Breast epithelium (tissue), 4 donors: Measurements from ENCODE around the gene LRRC59. TPM values are rescaled to one million over a fixed set of nuclear protein-coding genes. Genes with fewer than 3 reads are reported as not detected.

ENCODE experiments used
- DNase-seq, 2 donors: peaks; one replicate each; pipeline ENCODE4 v3.0.0-alpha.2; 2019; ENCODE audit warnings: low spot score in 2 of 2
- H3K27ac ChIP-seq, 2 donors: fragments of 200-600 bp; sonication (generic) in 1 of 2; one replicate each; pipeline ENCODE4 v1.5.1; 2016 to 2019; ENCODE audit warnings: mild to moderate bottlenecking in 1 of 2
- H3K27me3 ChIP-seq, 2 donors: fragments of 200-600 bp; sonication (generic) in 1 of 2; one replicate each; pipeline versions ENCODE4 v1.5.1 to v1.6.0; 2017 to 2019; ENCODE audit warnings: control low read depth in 1 of 2, mild to moderate bottlenecking in 1 of 2
- H3K36me3 ChIP-seq: fragments of 200-600 bp; one replicate; pipeline ENCODE4 v1.5.1; 2019
- H3K4me1 ChIP-seq, 2 donors: fragments of 200-600 bp; sonication (generic); one replicate each; pipeline ENCODE4 v1.5.1; 2016 to 2019; ENCODE audit warnings: control low read depth in 1 of 2
- H3K4me3 ChIP-seq, 3 donors: fragments of 200-600 bp; sonication (generic); 1 replicate in 2 of 3; 2 replicates in 1 of 3; pipeline ENCODE4 v1.5.1; 2016 to 2019; ENCODE audit warnings: mild to moderate bottlenecking in 3 of 3, moderate library complexity in 2 of 3
- H3K9me3 ChIP-seq, 2 donors: fragments of 200-600 bp; sonication (generic) in 1 of 2; one replicate each; pipeline ENCODE4 v1.5.1; 2016 to 2019; ENCODE audit warnings: control low read depth in 1 of 2
- POLR2A ChIP-seq: fragments of 450-650 bp; IDR thresholded peaks from one replicate; pipeline ENCODE4 v1.6.1; 2016; ENCODE audit warnings: antibody characterized with exemption, mild to moderate bottlenecking, moderate library complexity
- POLR2AphosphoS5 ChIP-seq, 3 donors: sonication (generic); formaldehyde crosslinking; IDR thresholded peaks; one replicate each; pipeline ENCODE4 v1.6.1; 2017; ENCODE audit warnings: antibody characterized with exemption in 3 of 3
- intact Hi-C: fragments of 100-400 bp; cut with DNase I; formaldehyde crosslinking; loops from one replicate; pipeline ENCODE4 v1.15.1; 2023; ENCODE audit warnings: low total_unique reads
- total RNA-seq, 3 donors: library from RNA; depleted of rRNA; stranded (reverse); fragments of >200 nt; gene quantifications; one replicate each; pipeline ENCODE4 v1.1.0, GENCODE V29; 2016
- TF ChIP-seq, protein P1 (sequence below), 3 donors: fragments of 450-650 bp; IDR thresholded peaks; one replicate each; pipeline ENCODE4 v1.5.1; 2016 to 2017; ENCODE audit warnings: antibody characterized with exemption in 3 of 3, mild to moderate bottlenecking in 3 of 3, moderate library complexity in 3 of 3

Gene LRRC59
- total RNA-seq, 3 donors from 2014 or later = 42.1 to 72.8 (median 54.0) TPM

GRCh38 chr17:50394711-50395110 is 2.6 kb downstream of the LRRC59 start:
- H3K4me1 ChIP-seq = peaks cover 0 to 12% of the 10 kb centered on the region in 2 donors
- intact Hi-C loops = no loop called here
- TF ChIP-seq POLR2A (no peak), POLR2AphosphoS5 (IDR thresholded peaks at IDR 0.05) (no peak)
- TF ChIP-seq, protein P1, sequence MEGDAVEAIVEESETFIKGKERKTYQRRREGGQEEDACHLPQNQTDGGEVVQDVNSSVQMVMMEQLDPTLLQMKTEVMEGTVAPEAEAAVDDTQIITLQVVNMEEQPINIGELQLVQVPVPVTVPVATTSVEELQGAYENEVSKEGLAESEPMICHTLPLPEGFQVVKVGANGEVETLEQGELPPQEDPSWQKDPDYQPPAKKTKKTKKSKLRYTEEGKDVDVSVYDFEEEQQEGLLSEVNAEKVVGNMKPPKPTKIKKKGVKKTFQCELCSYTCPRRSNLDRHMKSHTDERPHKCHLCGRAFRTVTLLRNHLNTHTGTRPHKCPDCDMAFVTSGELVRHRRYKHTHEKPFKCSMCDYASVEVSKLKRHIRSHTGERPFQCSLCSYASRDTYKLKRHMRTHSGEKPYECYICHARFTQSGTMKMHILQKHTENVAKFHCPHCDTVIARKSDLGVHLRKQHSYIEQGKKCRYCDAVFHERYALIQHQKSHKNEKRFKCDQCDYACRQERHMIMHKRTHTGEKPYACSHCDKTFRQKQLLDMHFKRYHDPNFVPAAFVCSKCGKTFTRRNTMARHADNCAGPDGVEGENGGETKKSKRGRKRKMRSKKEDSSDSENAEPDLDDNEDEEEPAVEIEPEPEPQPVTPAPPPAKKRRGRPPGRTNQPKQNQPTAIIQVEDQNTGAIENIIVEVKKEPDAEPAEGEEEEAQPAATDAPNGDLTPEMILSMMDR (IDR thresholded peaks at IDR 0.05) = no peak
- H3K27me3 ChIP-seq = no peaks in the 10 kb centered on the region
- H3K4me3 ChIP-seq = no peak overlapping the region
- peaks cover 14% of the 10 kb centered on the region for H3K36me3 ChIP-seq
- H3K27ac ChIP-seq = no peak overlapping the region
- H3K9me3 ChIP-seq = no peaks in the 10 kb centered on the region
- no peak for DNase-seq

GRCh38 chr17:50393700-50394099 is 3.6 kb downstream of the LRRC59 start:
- H3K27me3 ChIP-seq = no peaks in the 10 kb centered on the region
- peaks cover 0 to 12% of the 10 kb centered on the region in 2 donors for H3K4me1 ChIP-seq
- no peaks in the 10 kb centered on the region for H3K9me3 ChIP-seq
- no peak overlapping the region for H3K4me3 ChIP-seq
- H3K36me3 ChIP-seq = peaks cover 14% of the 10 kb centered on the region
- no peak overlapping the region for H3K27ac ChIP-seq
- intact Hi-C loops = no loop called here
- no peak for DNase-seq
- TF ChIP-seq POLR2A = no peak
- TF ChIP-seq POLR2AphosphoS5 (IDR thresholded peaks at IDR 0.05) = no peak

- Histone ChIP-seq H3K9me3 (no peaks in the 10 kb centered on the region), H3K27me3 (no peaks in the 10 kb centered on the region), H3K36me3 (peaks cover 14% of the 10 kb centered on the region), H3K27ac (no peak overlapping the region), H3K4me3 (no peak overlapping the region), H3K4me1 (peaks cover 0 to 12% of the 10 kb centered on the region in 2 donors)
- TF ChIP-seq POLR2A = no peak
- no peak for TF ChIP-seq POLR2AphosphoS5 (IDR thresholded peaks at IDR 0.05)
- TF ChIP-seq, protein P1 (IDR thresholded peaks at IDR 0.05) = no peak
- no peak for DNase-seq
- intact Hi-C loops = no loop called here
Measured at GRCh38 chr17:50392621-50393020, 4.7 kb downstream of the LRRC59 start.

GRCh38 chr17:50389534-50389933 is 7.8 kb downstream of the LRRC59 start:
- H3K27me3 ChIP-seq = no peaks in the 10 kb centered on the region
- intact Hi-C loops = no loop called here
- H3K27ac ChIP-seq = no peak overlapping the region
- no peaks in the 10 kb centered on the region for H3K4me1 ChIP-seq
- TF ChIP-seq POLR2A (no peak), POLR2AphosphoS5 (IDR thresholded peaks at IDR 0.05) (no peak)
- TF ChIP-seq, protein P1 (IDR thresholded peaks at IDR 0.05) = no peak
- H3K9me3 ChIP-seq = no peaks in the 10 kb centered on the region
- DNase-seq = no peak
- H3K36me3 ChIP-seq = peaks cover 21% of the 10 kb centered on the region
- no peak overlapping the region for H3K4me3 ChIP-seq

- Histone ChIP-seq H3K27me3 (no peaks in the 10 kb centered on the region), H3K36me3 (peaks cover 26% of the 10 kb centered on the region), H3K9me3 (no peaks in the 10 kb centered on the region), H3K4me1 (no peaks in the 10 kb centered on the region), H3K27ac (no peak overlapping the region), H3K4me3 (no peak overlapping the region)
- no peak for DNase-seq
- intact Hi-C loops = no loop called here
- TF ChIP-seq POLR2A (no peak), POLR2AphosphoS5 (IDR thresholded peaks at IDR 0.05) (no peak)
- TF ChIP-seq, protein P1 (IDR thresholded peaks at IDR 0.05) = no peak
Measured at GRCh38 chr17:50388728-50389127, 8.6 kb downstream of the LRRC59 start.

GRCh38 chr17:50386510-50386909 is 10.8 kb downstream of the LRRC59 start:
- no peak for TF ChIP-seq POLR2A
- no peak for TF ChIP-seq POLR2AphosphoS5 (IDR thresholded peaks at IDR 0.05)
- TF ChIP-seq, protein P1 (IDR thresholded peaks at IDR 0.05) = no peak
- H3K27ac ChIP-seq = no peak overlapping the region
- intact Hi-C loops = no loop called here
- H3K27me3 ChIP-seq = no peaks in the 10 kb centered on the region
- H3K9me3 ChIP-seq = no peaks in the 10 kb centered on the region
- no peak for DNase-seq
- H3K4me1 ChIP-seq = no peaks in the 10 kb centered on the region
- peaks cover 15% of the 10 kb centered on the region for H3K36me3 ChIP-seq
- no peak overlapping the region for H3K4me3 ChIP-seq
